ENCODE measurements around the gene FAM174B. TPM values are rescaled to one million over a fixed set of nuclear protein-coding genes. Genes with fewer than 3 reads are reported as not detected.

Gene FAM174B
- total and polyA plus RNA-seq, 10 of the 15 experiments (the other 5 are each of a cell fraction or from before 2014, with no cell fraction given) = 0.71 to 15.9 (median 4.2) TPM

DNA sequence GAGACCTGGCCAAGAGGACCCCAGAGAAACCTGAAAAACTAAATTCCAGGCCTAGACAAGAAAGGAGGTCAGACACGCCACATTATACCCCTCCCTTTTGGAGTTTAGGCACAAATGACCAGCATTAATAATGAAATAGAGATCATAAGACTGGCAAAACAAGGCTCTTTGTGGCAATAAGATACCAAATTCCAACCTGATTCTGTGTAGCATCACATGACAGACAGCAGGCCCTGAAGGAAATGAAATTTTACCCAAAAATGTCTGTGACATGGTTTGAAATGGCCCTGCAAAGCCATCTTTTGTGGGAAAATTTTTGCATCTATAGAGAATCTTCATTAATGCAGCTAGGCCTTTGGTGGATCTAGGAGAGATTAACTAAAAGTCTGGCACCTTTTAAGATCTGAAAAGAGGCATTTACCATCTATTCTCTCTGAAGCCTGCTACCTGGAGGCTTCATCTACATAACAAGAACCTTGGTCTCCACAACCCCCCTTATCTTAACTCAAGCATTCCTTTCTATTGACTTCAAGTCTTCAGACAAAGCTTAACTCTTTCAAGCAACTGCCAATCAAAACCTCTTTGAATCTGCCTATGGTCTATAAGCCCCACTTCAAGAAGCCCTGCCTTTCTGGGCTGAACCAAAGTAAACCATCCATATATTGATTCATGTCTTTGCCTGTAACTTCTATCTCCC lies 8.0 kb downstream of the FAM174B start:
- H4K20me1 ChIP-seq (ENCODE audit: control insufficient read depth, insufficient read depth) = no peaks in the 10 kb centered on the region
- H3K27ac ChIP-seq (ENCODE audit: control insufficient read depth, insufficient read depth) = no peak overlapping the region
- CTCF ChIA-PET = interaction anchor here (0.9 kb wide), 1 partner anchor 67 kb away, joined by 3 read pairs; no protein-coding TSS in a partner anchor
- peaks cover 59% of the 10 kb centered on the region for H3K79me2 ChIP-seq (ENCODE audit: control insufficient read depth, insufficient read depth, low read length)
- H3K9ac ChIP-seq (ENCODE audit: control insufficient read depth, insufficient read depth, low read length) = no peak overlapping the region
- WGBS (ENCODE audit: insufficient coverage, insufficient replicate concordance, low lambda C conversion rate, missing lambda C conversion rate) = 83% methylated on average over 1 of the region's 1 CpG
- H3K27me3 ChIP-seq (replicated peaks in 1 of 2; ENCODE audit: control insufficient read depth in 2 of 2, insufficient read depth in 2 of 2, low read length in 1 of 2) = no peaks in the 10 kb centered on the region
- TF ChIP-seq JUNB (IDR thresholded peaks at IDR 0.05) = no peak
- 0 out of 2 replicates have a peak, but pooled peaks have one; percentile 21 for TF ChIP-seq PKNOX1 (IDR thresholded peaks at IDR 0.05)
- TF ChIP-seq IKZF2 (IDR thresholded peaks at IDR 0.05) = no peak
- POLR2A ChIA-PET = no interaction called here
- ATAC-seq (no peak), FAIRE-seq (no peak), DNase-seq (ENCODE audit: low read depth, low spot score) (no peak)
- H3K36me3 ChIP-seq (ENCODE audit: control insufficient read depth in 2 of 2, insufficient read depth in 2 of 2, low read length in 1 of 2) = no peaks in the 10 kb centered on the region; a peak in 1 of 4 replicates
- no peak overlapping the region for H3K4me3 ChIP-seq
- H2AFZ ChIP-seq (ENCODE audit: control insufficient read depth, low read depth, low read length) = no peak overlapping the region
- peaks cover 6% of the 10 kb centered on the region; the same call in 2 of the 3 replicates for H3K9me3 ChIP-seq (replicated peaks; ENCODE audit: control insufficient read depth, insufficient read depth, low read length)
- RAD21 ChIA-PET (ENCODE audit: unreplicated experiment) = no interaction called here
- H3K4me2 ChIP-seq (ENCODE audit: control insufficient read depth, insufficient read depth) = no peak overlapping the region
- SMC1A ChIA-PET (ENCODE audit: uncharacterized antibody, unreplicated experiment) = interaction anchor here (0.8 to 1.5 kb wide), 2 partner anchors 16 to 18 kb away, joined by 3 to 4 read pairs; no protein-coding TSS in a partner anchor
- in situ Hi-C loops (cut with MboI) = no loop called here
- no TSS peak for BruUV-seq (replicated peaks)
- H3K4me1 ChIP-seq (ENCODE audit: control insufficient read depth, insufficient read depth, low read length) = peaks cover 17% of the 10 kb centered on the region
- intact Hi-C loops (cut with micrococcal nuclease; ENCODE audit: unreplicated experiment) = no loop called here

- FAIRE-seq (no peak), ATAC-seq (no peak), DNase-seq (ENCODE audit: low read depth, low spot score) (no peak)
- Histone ChIP-seq H3K4me1 (ENCODE audit: control insufficient read depth, insufficient read depth, low read length) (peaks cover 17% of the 10 kb centered on the region), H3K9ac (ENCODE audit: control insufficient read depth, insufficient read depth, low read length) (no peak overlapping the region), H3K27ac (ENCODE audit: control insufficient read depth, insufficient read depth) (no peak overlapping the region), H3K27me3 (replicated peaks in 1 of 2; ENCODE audit: control insufficient read depth in 2 of 2, insufficient read depth in 2 of 2, low read length in 1 of 2) (no peaks in the 10 kb centered on the region), H3K4me3 (no peak overlapping the region), H3K36me3 (ENCODE audit: control insufficient read depth in 2 of 2, insufficient read depth in 2 of 2, low read length in 1 of 2) (no peaks in the 10 kb centered on the region; a peak in 1 of 4 replicates), H4K20me1 (ENCODE audit: control insufficient read depth, insufficient read depth) (no peaks in the 10 kb centered on the region), H3K9me3 (replicated peaks; ENCODE audit: control insufficient read depth, insufficient read depth, low read length) (peaks cover 13% of the 10 kb centered on the region; the same call in 2 of the 3 replicates), H2AFZ (ENCODE audit: control insufficient read depth, low read depth, low read length) (no peak overlapping the region), H3K79me2 (ENCODE audit: control insufficient read depth, insufficient read depth, low read length) (peaks cover 58% of the 10 kb centered on the region), H3K4me2 (ENCODE audit: control insufficient read depth, insufficient read depth) (no peak overlapping the region)
- ChIA-PET RAD21 (ENCODE audit: unreplicated experiment) (no interaction called here), CTCF (interaction anchor here (1.2 kb wide), 1 partner anchor 9 kb away, joined by 3 read pairs; the partner anchor contains the start of gene FAM174B), POLR2A (interaction anchor here (0.6 kb wide), 1 partner anchor 164 kb away, joined by 4 read pairs; no protein-coding TSS in a partner anchor), SMC1A (ENCODE audit: uncharacterized antibody, unreplicated experiment) (interaction anchor here (0.6 to 1.6 kb wide), 3 partner anchors 9 to 16 kb away, joined by 3 to 4 read pairs (median 3); no protein-coding TSS in a partner anchor)
- no TSS peak for BruUV-seq (replicated peaks)
- WGBS (ENCODE audit: insufficient coverage, insufficient replicate concordance, low lambda C conversion rate, missing lambda C conversion rate) = 18% methylated on average over 2 of the region's 2 CpGs
- intact Hi-C loops (cut with micrococcal nuclease; ENCODE audit: unreplicated experiment) (no loop called here), in situ Hi-C loops (cut with MboI) (no loop called here)
- no peak for TF ChIP-seq E2F4 (IDR thresholded peaks at IDR 0.05; ENCODE audit: low read depth, low read length)
- TF ChIP-seq EP300 (IDR thresholded peaks at IDR 0.05; ENCODE audit: borderline replicate concordance in 1 of 2, control insufficient read depth in 1 of 2, low read depth in 2 of 2, low read length in 2 of 2) = no peak
- TF ChIP-seq SMAD1 (IDR thresholded peaks at IDR 0.05; ENCODE audit: low read depth, partially characterized antibody) = no peak
- no peak for TF ChIP-seq RFX5 (IDR thresholded peaks at IDR 0.05; ENCODE audit: low read depth, low read length)
- TF ChIP-seq, protein P1, sequence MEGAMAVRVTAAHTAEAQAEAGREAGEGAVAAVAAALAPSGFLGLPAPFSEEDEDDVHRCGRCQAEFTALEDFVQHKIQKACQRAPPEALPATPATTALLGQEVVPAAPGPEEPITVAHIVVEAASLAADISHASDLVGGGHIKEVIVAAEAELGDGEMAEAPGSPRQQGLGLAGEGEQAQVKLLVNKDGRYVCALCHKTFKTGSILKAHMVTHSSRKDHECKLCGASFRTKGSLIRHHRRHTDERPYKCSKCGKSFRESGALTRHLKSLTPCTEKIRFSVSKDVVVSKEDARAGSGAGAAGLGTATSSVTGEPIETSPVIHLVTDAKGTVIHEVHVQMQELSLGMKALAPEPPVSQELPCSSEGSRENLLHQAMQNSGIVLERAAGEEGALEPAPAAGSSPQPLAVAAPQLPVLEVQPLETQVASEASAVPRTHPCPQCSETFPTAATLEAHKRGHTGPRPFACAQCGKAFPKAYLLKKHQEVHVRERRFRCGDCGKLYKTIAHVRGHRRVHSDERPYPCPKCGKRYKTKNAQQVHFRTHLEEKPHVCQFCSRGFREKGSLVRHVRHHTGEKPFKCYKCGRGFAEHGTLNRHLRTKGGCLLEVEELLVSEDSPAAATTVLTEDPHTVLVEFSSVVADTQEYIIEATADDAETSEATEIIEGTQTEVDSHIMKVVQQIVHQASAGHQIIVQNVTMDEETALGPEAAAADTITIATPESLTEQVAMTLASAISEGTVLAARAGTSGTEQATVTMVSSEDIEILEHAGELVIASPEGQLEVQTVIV (IDR thresholded peaks at IDR 0.05; ENCODE audit: borderline replicate concordance, partially characterized antibody) = no peak
- TF ChIP-seq CHD2 (IDR thresholded peaks at IDR 0.05; ENCODE audit: borderline replicate concordance, low read depth, low read length) = no peak
- TF ChIP-seq ZNF274 (IDR thresholded peaks at IDR 0.05; ENCODE audit: insufficient read depth, insufficient read length) = no peak
- TF ChIP-seq TARDBP (IDR thresholded peaks at IDR 0.05; ENCODE audit: borderline replicate concordance) = no peak
Measured at GRCh38 chr15:92646216-92646615, 9.4 kb downstream of the FAM174B start.
